ENCODE measurements around the gene HSD17B11. TPM values are rescaled to one million over a fixed set of nuclear protein-coding genes. Genes with fewer than 3 reads are reported as not detected.

Gene HSD17B11
- total RNA-seq, 4 donors from 2014 or later, result 4.2 to 41.8 (median 13.7) TPM

DNA sequence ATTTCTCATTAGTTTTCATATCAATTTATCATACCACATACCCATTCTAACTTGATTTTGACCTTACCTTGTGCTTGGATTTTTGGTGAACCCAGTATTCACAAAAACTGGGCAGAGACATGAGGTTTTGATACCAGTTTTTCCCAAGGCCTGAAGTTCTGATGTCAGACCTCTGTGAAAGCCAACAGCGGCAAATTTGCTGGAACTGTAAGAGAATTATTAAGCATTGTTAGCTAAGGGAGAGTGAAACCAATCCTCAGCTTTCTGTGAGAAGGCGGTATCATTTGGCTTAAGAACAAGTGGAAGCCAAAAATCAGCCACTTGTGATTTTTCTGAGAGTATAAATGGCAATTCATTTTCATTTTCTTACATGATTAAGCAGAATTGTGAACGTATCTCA, 77.2 kb downstream of the HSD17B11 start:
- no peak overlapping the region for H3K4me3 ChIP-seq
- TF ChIP-seq, protein P1, sequence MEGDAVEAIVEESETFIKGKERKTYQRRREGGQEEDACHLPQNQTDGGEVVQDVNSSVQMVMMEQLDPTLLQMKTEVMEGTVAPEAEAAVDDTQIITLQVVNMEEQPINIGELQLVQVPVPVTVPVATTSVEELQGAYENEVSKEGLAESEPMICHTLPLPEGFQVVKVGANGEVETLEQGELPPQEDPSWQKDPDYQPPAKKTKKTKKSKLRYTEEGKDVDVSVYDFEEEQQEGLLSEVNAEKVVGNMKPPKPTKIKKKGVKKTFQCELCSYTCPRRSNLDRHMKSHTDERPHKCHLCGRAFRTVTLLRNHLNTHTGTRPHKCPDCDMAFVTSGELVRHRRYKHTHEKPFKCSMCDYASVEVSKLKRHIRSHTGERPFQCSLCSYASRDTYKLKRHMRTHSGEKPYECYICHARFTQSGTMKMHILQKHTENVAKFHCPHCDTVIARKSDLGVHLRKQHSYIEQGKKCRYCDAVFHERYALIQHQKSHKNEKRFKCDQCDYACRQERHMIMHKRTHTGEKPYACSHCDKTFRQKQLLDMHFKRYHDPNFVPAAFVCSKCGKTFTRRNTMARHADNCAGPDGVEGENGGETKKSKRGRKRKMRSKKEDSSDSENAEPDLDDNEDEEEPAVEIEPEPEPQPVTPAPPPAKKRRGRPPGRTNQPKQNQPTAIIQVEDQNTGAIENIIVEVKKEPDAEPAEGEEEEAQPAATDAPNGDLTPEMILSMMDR (IDR thresholded peaks at IDR 0.05), result no peak
- no peak for TF ChIP-seq POLR2A (IDR thresholded peaks at IDR 0.05)
- no peaks in the 10 kb centered on the region for H3K27me3 ChIP-seq
- no peaks in the 10 kb centered on the region for H3K4me1 ChIP-seq
- intact Hi-C loops (cut with DNase I), result no loop called here
- no peaks in the 10 kb centered on the region for H3K9me3 ChIP-seq
- no peaks in the 10 kb centered on the region for H3K36me3 ChIP-seq
- WGBS, 2 donors, result 87 to 88% methylated on average over 2 to 3 of the region's 3 CpGs
- no peak overlapping the region for H3K27ac ChIP-seq
- DNase-seq, result no peak

- TF ChIP-seq, protein P1 (IDR thresholded peaks at IDR 0.05), result no peak
- WGBS, 2 donors, result 94 to 95% methylated on average over 3 of the region's 3 CpGs
- intact Hi-C loops (cut with DNase I), result no loop called here
- no peak for DNase-seq
- no peak overlapping the region for H3K27ac ChIP-seq
- H3K4me1 ChIP-seq, result no peaks in the 10 kb centered on the region
- no peaks in the 10 kb centered on the region for H3K36me3 ChIP-seq
- H3K4me3 ChIP-seq, result no peak overlapping the region
- H3K9me3 ChIP-seq, result no peaks in the 10 kb centered on the region
- no peaks in the 10 kb centered on the region for H3K27me3 ChIP-seq
Observed at GRCh38 chr4:87311684-87312083, 79.3 kb downstream of the HSD17B11 start.

GRCh38 chr4:87310691-87311335, 80.2 kb downstream of the HSD17B11 start:
- H3K4me1 ChIP-seq, result no peaks in the 10 kb centered on the region
- H3K9me3 ChIP-seq, result no peaks in the 10 kb centered on the region
- no peak overlapping the region for H3K4me3 ChIP-seq
- TF ChIP-seq POLR2A (IDR thresholded peaks at IDR 0.05), result no peak
- TF ChIP-seq, protein P1 (IDR thresholded peaks at IDR 0.05), result no peak
- no peak for DNase-seq
- no peaks in the 10 kb centered on the region for H3K27me3 ChIP-seq
- intact Hi-C loops (cut with DNase I), result no loop called here
- H3K36me3 ChIP-seq, result no peaks in the 10 kb centered on the region
- 75 to 82% methylated on average over 4 of the region's 4 CpGs for WGBS, 2 donors
- H3K27ac ChIP-seq, result no peak overlapping the region

GRCh38 chr4:87309625-87310024, 81.4 kb downstream of the HSD17B11 start:
- no peaks in the 10 kb centered on the region for H3K9me3 ChIP-seq
- no peak overlapping the region for H3K27ac ChIP-seq
- WGBS, 2 donors, result 79 to 94% methylated on average over 2 of the region's 2 CpGs
- peaks cover 0 to 6% (median 0%) of the 10 kb centered on the region in 3 donors for H3K4me1 ChIP-seq
- H3K27me3 ChIP-seq, result no peaks in the 10 kb centered on the region
- H3K36me3 ChIP-seq, result no peaks in the 10 kb centered on the region
- intact Hi-C loops (cut with DNase I), result no loop called here
- no peak overlapping the region for H3K4me3 ChIP-seq
- TF ChIP-seq POLR2A (IDR thresholded peaks at IDR 0.05), result no peak
- TF ChIP-seq, protein P1 (IDR thresholded peaks at IDR 0.05), result no peak
- no peak for DNase-seq

DNA sequence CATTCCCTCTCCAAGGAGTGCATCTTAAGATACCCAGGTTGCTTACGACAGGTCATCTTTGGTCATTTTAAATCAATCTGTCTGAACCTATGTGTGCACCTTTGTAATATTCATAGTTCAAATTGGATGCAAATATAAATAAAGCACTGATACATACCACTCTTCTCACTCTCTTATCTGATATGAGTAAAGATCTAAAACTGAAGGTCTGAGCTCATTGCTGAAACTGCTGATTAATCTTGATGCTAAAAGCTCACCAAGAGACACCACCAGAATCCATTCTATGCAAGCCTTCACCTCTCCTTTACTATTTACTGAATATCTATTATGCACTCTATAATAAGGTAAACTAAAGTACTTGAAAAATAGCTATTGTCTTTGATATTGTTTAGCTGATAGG, 84.9 kb downstream of the HSD17B11 start:
- Histone ChIP-seq H3K4me1 (peaks cover 0 to 11% (median 0%) of the 10 kb centered on the region in 3 donors), H3K4me3 (no peak overlapping the region), H3K27ac (no peak overlapping the region), H3K36me3 (no peaks in the 10 kb centered on the region), H3K9me3 (no peaks in the 10 kb centered on the region), H3K27me3 (no peaks in the 10 kb centered on the region)
- DNase-seq, result no peak
- TF ChIP-seq, protein P1 (IDR thresholded peaks at IDR 0.05), result no peak
- TF ChIP-seq POLR2A (IDR thresholded peaks at IDR 0.05), result no peak
- 81 to 100% methylated on average over 1 of the region's 1 CpG for WGBS, 2 donors
- intact Hi-C loops (cut with DNase I), result no loop called here

Data from esophagus squamous epithelium (tissue), 5 donors.